Astrocyte (in vitro differentiated cells and primary cell): ENCODE measurements around the gene DPP7. TPM values are rescaled to one million over a fixed set of nuclear protein-coding genes. Genes with fewer than 3 reads are reported as not detected.

Experiments used
- DNase-seq: peaks from one replicate; pipeline ENCODE4 v3.0.0-alpha.2; 2010; ENCODE audit warnings: low read depth
- FAIRE-seq: peaks from 2 replicates; lab custom pipeline; 2011; peaks lifted over from hg19 to GRCh38; lab: Jason Lieb, UNC
- H2AFZ ChIP-seq: 2 replicates; pipeline ENCODE4 v1.6.0; 2012; ENCODE audit warnings: low read depth, low read length, inconsistent platforms
- H3K27ac ChIP-seq: 2 replicates; pipeline ENCODE4 v1.5.1; 2011; ENCODE audit warnings: low read depth, low read length, inconsistent platforms
- H3K27me3 ChIP-seq: 2 replicates; pipeline ENCODE4 v1.6.0; 2011; ENCODE audit warnings: low read length, inconsistent platforms; ENCODE audit not compliant: insufficient read depth
- H3K36me3 ChIP-seq: 2 replicates; pipeline ENCODE4 v1.5.1; 2011; ENCODE audit warnings: low read length, inconsistent platforms; ENCODE audit not compliant: insufficient read depth
- H3K4me1 ChIP-seq: 2 replicates; pipeline ENCODE4 v1.5.1; 2011; ENCODE audit warnings: low read length, inconsistent platforms; ENCODE audit not compliant: insufficient read depth
- H3K4me2 ChIP-seq: 2 replicates; pipeline ENCODE4 v1.6.0; 2012; ENCODE audit warnings: low read length, inconsistent platforms
- H3K4me3 ChIP-seq: 2 replicates; pipeline ENCODE4 v1.5.1; 2011; ENCODE audit warnings: low read depth, mild to moderate bottlenecking, low read length, inconsistent platforms; ENCODE audit not compliant: insufficient read depth
- H3K79me2 ChIP-seq: 2 replicates; pipeline ENCODE4 v1.6.0; 2012; ENCODE audit warnings: mild to moderate bottlenecking, low read length, inconsistent platforms; ENCODE audit not compliant: insufficient read depth
- H3K9ac ChIP-seq: 2 replicates; pipeline ENCODE4 v1.6.0; 2012; ENCODE audit warnings: mild to moderate bottlenecking, low read length, inconsistent platforms
- H3K9me3 ChIP-seq: 2 replicates; pipeline ENCODE4 v1.5.1; 2012; ENCODE audit warnings: low read depth, mild to moderate bottlenecking, low read length, inconsistent platforms; ENCODE audit not compliant: insufficient read depth
- H4K20me1 ChIP-seq: 2 replicates; pipeline ENCODE4 v1.6.0; 2012; ENCODE audit warnings: low read length, inconsistent platforms; ENCODE audit not compliant: insufficient read depth
- H3K27ac Mint-ChIP-seq: one replicate; pipeline ENCODE4 v1.8.0; 2021; ENCODE audit warnings: mild to moderate bottlenecking, mixed read lengths; ENCODE audit not compliant: unreplicated experiment
- H3K27me3 Mint-ChIP-seq: one replicate; pipeline ENCODE4 v1.8.0; 2021; ENCODE audit warnings: low read depth, mixed read lengths; ENCODE audit not compliant: unreplicated experiment
- H3K36me3 Mint-ChIP-seq: one replicate; pipeline ENCODE4 v1.8.0; 2021; ENCODE audit warnings: low read depth, mixed read lengths; ENCODE audit not compliant: unreplicated experiment
- H3K4me1 Mint-ChIP-seq: one replicate; pipeline ENCODE4 v1.8.0; 2021; ENCODE audit warnings: low read depth, mixed read lengths; ENCODE audit not compliant: unreplicated experiment
- H3K4me3 Mint-ChIP-seq: one replicate; pipeline ENCODE4 v1.8.0; 2021; ENCODE audit warnings: mild to moderate bottlenecking, moderate library complexity, mixed read lengths; ENCODE audit not compliant: unreplicated experiment
- H3K9me3 Mint-ChIP-seq: one replicate; pipeline ENCODE4 v1.8.0; 2021; ENCODE audit warnings: mild to moderate bottlenecking, mixed read lengths; ENCODE audit not compliant: unreplicated experiment
- CTCF ChIP-seq: IDR thresholded peaks from 2 replicates; pipeline ENCODE4 v1.5.1; 2011; ENCODE audit warnings: low read depth, mild to moderate bottlenecking, inconsistent platforms, low read length, moderate library complexity; ENCODE audit not compliant: insufficient read depth
- EZH2 ChIP-seq: IDR thresholded peaks from 2 replicates; pipeline ENCODE4 v1.6.1; 2012; ENCODE audit warnings: mild to moderate bottlenecking, low read length, inconsistent platforms; ENCODE audit not compliant: insufficient read depth
- total RNA-seq: library from RNA; stranded (reverse); gene quantifications from 2 replicates; pipeline ENCODE4 v1.2.1, GENCODE V29; 2021

Gene DPP7
- total RNA-seq, 1 donor from 2014 or later, result 53.8 TPM

- H3K4me1 Mint-ChIP-seq, result no peaks in the 10 kb centered on the region
- H3K4me3 Mint-ChIP-seq, result no peak overlapping the region
- FAIRE-seq (no peak), DNase-seq (no peak)
- H3K36me3 ChIP-seq, result no peaks in the 10 kb centered on the region
- no peak overlapping the region for H2AFZ ChIP-seq
- H3K27me3 ChIP-seq, result no peaks in the 10 kb centered on the region
- H4K20me1 ChIP-seq, result no peaks in the 10 kb centered on the region
- no peak overlapping the region for H3K4me3 ChIP-seq
- no peak overlapping the region for H3K4me2 ChIP-seq
- H3K9me3 ChIP-seq, result no peaks in the 10 kb centered on the region
- no peak overlapping the region for H3K9ac ChIP-seq
- H3K27me3 Mint-ChIP-seq, result no peaks in the 10 kb centered on the region
- no peak overlapping the region for H3K27ac Mint-ChIP-seq
- TF ChIP-seq EZH2 (no peak), CTCF (no peak)
- H3K4me1 ChIP-seq, result no peaks in the 10 kb centered on the region
- H3K27ac ChIP-seq, result no peak overlapping the region
- H3K79me2 ChIP-seq, result no peaks in the 10 kb centered on the region
- H3K9me3 Mint-ChIP-seq, result no peaks in the 10 kb centered on the region
- no peaks in the 10 kb centered on the region for H3K36me3 Mint-ChIP-seq
Observed at GRCh38 chr9:137111788-137112563, 2.6 kb downstream of the DPP7 start.

DNA sequence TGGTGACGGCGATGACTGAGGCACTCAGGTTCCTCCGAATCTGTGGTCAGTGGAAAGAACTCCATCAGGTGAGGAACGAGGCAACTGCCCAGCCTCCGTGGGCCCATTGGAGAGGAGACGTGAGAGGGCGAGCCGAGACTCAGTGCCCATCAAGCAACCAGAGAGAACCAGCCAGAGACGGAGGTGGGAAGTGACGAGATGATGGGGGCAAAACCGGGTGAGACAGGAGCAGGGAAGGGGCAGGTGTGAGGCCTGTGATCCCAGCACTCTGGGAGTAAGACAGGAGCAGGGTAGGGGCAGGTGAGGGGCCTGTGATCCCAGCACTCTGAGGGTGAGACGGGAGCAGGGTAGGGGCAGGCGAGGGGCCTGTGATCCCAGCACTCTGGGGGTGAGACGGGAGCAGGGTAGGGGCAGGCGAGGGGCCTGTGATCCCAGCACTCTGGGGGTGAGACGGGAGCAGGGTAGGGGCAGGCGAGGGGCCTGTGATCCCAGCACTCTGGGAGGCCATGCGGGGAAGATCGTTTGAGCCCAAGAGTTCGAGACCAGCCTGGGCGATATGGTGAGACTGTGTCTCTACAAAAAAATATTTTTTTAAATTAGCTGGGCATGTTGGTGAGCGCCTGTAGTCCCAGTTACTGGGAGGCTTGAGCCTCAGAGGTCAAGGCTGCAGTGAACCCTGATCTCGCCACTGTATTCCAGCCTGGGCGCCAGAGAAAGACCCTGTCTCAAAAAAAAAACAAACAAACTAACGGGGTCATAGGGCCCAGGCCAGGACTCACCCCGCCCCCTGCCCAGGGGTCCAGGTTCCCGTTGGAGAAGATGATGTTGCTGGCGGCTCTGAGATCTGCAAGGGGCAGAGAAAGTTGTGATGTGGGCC is 3.4 kb downstream of the DPP7 start:
- Mint-ChIP-seq H3K36me3 (no peaks in the 10 kb centered on the region), H3K4me3 (no peak overlapping the region), H3K27me3 (no peaks in the 10 kb centered on the region), H3K4me1 (no peaks in the 10 kb centered on the region), H3K9me3 (no peaks in the 10 kb centered on the region), H3K27ac (no peak overlapping the region)
- Histone ChIP-seq H3K4me2 (no peak overlapping the region), H3K4me1 (no peaks in the 10 kb centered on the region), H4K20me1 (no peaks in the 10 kb centered on the region), H3K79me2 (no peaks in the 10 kb centered on the region), H3K9ac (no peak overlapping the region), H3K27me3 (no peaks in the 10 kb centered on the region), H3K4me3 (no peak overlapping the region), H3K27ac (no peak overlapping the region), H3K36me3 (no peaks in the 10 kb centered on the region), H2AFZ (no peak overlapping the region), H3K9me3 (no peaks in the 10 kb centered on the region)
- no peak for TF ChIP-seq EZH2
- no peak for TF ChIP-seq CTCF
- no peak for FAIRE-seq
- DNase-seq, result no peak
